A549 (cell line): Measurements from ENCODE around the gene APBB3.

ENCODE experiments used
- CTCF ChIP-seq: fragments of >200 bp; sonication (Bioruptor Twin); formaldehyde crosslinking; IDR thresholded peaks from 3 replicates; pipeline ENCODE4 v1.5.1; 2016
- EP300 ChIP-seq, 2 experiments: fragments of >200 bp; sonication (Bioruptor Twin); formaldehyde crosslinking; IDR thresholded peaks; 2 replicates in 1 of 2; 3 replicates in 1 of 2; pipeline ENCODE4 v1.6.1; 2016 to 2017
- FOSL2 ChIP-seq, 2 experiments: fragments of 450-650 bp in 1 of 2; fragments of >200 bp in 1 of 2; sonication (Bioruptor Twin) in 1 of 2; formaldehyde crosslinking; IDR thresholded peaks; 2 replicates each; pipeline versions ENCODE4 v1.5.0 to v1.6.1; 2016 to 2020; ENCODE audit warnings: mild to moderate bottlenecking in 1 of 2, moderate library complexity in 1 of 2
- KDM5A ChIP-seq: fragments of 200-600 bp; sonication (generic); IDR thresholded peaks from 2 replicates; pipeline ENCODE4 v1.6.1; 2016; ENCODE audit warnings: antibody characterized with exemption, mild to moderate bottlenecking
- MAX ChIP-seq: IDR thresholded peaks from 2 replicates; pipeline ENCODE4 v1.6.1; 2012
- POLR2A ChIP-seq: IDR thresholded peaks from 2 replicates; pipeline ENCODE4 v1.6.1; 2012; ENCODE audit warnings: mild to moderate bottlenecking, low read length
- RAD21 ChIP-seq, 2 experiments: fragments of >200 bp in 1 of 2; sonication (Bioruptor Twin) in 1 of 2; formaldehyde crosslinking in 1 of 2; IDR thresholded peaks in 1 of 2; conservative IDR thresholded peaks in 1 of 2; 2 replicates in 1 of 2; 3 replicates in 1 of 2; pipeline ENCODE4 v1.6.1; 2012 to 2018; ENCODE audit warnings: inconsistent platforms in 1 of 2
- REST ChIP-seq: fragments of 200-600 bp; sonication (generic); IDR thresholded peaks from 2 replicates; pipeline ENCODE4 v1.6.1; 2016; ENCODE audit warnings: antibody characterized with exemption, mild to moderate bottlenecking, moderate library complexity
- ZSCAN20 ChIP-seq: fragments of 250-450 bp; sonication (Bioruptor Pico); IDR thresholded peaks from 2 replicates; pipeline ENCODE4 v1.8.0; 2022; ENCODE audit warnings: mild to moderate bottlenecking, moderate library complexity

- no peak for TF ChIP-seq EP300 (IDR thresholded peaks at IDR 0.05)
- TF ChIP-seq RAD21 (conservative IDR thresholded peaks at IDR 0.05 in 1 of 2, IDR thresholded peaks at IDR 0.05 in 1 of 2): no peak
- no peak for TF ChIP-seq CTCF
- no peak for TF ChIP-seq ZSCAN20 (CRISPR knock-in tag)
- no peak for TF ChIP-seq FOSL2 (IDR thresholded peaks at IDR 0.05)
- TF ChIP-seq FOSL2 (CRISPR knock-in tag; IDR thresholded peaks at IDR 0.05): no peak
- TF ChIP-seq POLR2A: no peak
- TF ChIP-seq MAX: no peak
- TF ChIP-seq KDM5A: no peak
- no peak for TF ChIP-seq REST
Measured at GRCh38 chr5:140560227-140560626, 4.2 kb downstream of the APBB3 start.
